Left colon (tissue), 2 donors: ENCODE measurements around the gene CCDC88C. TPM values are rescaled to one million over a fixed set of nuclear protein-coding genes. Genes with fewer than 3 reads are reported as not detected.

Experiments
- ATAC-seq: fragments of 200-7000 bp; cut with Tn5 transposase; one replicate; pipeline ENCODE4 v1.9.1; 2020; ENCODE audit warnings: mild to moderate bottlenecking, moderate library complexity
- DNase-seq, 2 donors: peaks; one replicate each; pipeline ENCODE4 v3.0.0-alpha.2; 2020
- intact Hi-C, 2 donors: fragments of 100-400 bp; cut with DNase I in 1 of 2; cut with micrococcal nuclease in 1 of 2; formaldehyde crosslinking; loops; one replicate each; pipeline versions ENCODE4 v1.11.2 to v1.14.0; 2022; cut with DNase I, micrococcal nuclease
- total RNA-seq, 2 donors: library from RNA; stranded (reverse); fragmentation: NEBNext Ultra II Directional; extraction: Animal tissue kit (Norgen Biotek cat#: 25700); gene quantifications; one replicate each; pipeline ENCODE4 v1.2.1, GENCODE V29; 2021
- donor health status: DM: no; HTN: no; CAD: no.
- donor health status: DM: yes; HTN: yes; CAD: no.

CCDC88C gene
- total RNA-seq, 2 donors from 2014 or later = 52.4 to 65.8 TPM

DNA sequence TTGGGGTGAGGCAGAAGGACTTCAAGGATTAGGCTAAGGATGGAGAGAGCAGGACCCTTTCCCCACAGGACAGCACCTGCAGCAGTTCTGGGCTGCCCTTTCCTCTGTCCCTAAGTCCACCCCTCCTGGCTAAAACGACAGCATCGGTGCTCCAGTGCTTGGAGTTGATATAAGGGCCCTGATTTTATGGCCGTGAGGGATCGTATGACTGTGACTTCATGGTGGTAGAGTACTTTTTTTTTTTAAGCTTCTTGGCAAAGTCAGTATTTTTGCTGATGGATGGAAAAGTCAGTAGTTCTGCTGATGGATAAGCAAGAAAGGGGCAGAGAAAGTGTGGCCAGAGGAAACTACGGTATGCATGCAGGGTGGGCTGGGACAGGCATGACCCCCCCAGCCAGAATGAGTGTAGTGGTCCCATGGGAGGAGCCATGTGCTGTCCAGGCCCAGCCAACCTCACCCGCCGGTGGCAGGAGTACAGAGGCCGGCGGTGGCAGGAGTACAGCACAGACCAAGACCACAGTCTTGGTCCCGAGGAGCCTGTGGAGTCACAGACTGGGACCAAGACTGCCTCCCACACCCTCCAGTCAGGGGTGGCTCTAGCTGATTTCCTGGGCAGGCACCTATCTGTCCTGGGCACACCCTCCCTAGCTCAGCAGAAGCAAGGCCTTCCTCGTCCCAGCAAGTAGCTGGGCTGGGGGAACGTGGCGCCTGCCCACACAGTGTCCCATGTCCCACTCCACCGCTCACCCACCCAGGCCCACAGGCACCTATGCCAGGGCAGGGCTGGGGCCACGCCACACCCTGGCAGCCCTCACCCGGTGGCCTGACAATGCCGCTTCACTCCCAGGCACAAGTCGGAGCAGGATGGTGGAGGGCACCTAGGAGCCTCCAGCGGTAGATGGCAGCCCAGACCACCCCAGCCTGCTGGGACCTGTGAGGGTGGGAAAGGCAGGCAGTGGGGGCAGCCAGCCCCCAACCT, 46.3 kb downstream of the CCDC88C start:
- ATAC-seq (peak; percentile 54), DNase-seq (no peak)
- intact Hi-C loops = no loop called here

DNA sequence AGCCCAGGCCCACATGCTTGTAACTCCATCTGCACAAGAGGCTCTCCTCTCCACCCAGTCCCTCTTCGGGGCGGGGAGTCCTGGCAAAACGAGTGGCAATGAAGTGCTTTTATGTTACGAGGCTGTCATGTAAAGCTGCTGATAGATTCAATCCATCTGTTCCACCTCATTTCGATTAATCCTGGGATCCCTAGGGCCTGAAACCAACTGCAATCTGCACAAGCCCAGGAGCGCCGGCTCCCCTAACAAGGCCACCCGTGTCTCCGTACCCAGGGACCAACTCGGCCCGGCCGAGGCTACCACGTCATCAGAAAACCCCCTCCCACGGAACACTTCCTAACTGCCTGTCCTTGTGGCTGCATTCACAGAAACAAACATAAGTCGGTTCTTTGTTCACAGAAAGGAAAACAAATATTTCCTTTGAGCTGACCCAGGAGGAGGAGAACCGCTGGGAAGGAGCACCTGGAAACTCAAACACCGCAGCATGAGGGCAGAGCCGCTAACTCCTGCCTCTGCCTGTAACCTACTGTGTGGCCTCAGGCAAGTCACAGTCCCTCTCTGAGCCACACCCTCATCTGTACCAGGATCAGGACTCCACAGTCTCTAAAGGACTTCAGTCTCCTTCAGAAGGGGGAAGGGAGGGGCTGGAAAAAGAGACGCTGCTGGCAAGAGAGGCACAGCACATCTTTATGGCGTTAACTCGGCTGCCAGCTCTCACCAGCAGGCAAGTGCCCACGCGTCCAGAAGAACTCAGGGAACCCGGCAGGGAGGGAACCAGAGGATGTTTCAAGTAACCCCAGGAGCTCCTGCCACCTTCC, 47.8 kb downstream of the CCDC88C start:
- ATAC-seq = peak; percentile 71
- no peak for DNase-seq
- intact Hi-C loops = no loop called here

DNA sequence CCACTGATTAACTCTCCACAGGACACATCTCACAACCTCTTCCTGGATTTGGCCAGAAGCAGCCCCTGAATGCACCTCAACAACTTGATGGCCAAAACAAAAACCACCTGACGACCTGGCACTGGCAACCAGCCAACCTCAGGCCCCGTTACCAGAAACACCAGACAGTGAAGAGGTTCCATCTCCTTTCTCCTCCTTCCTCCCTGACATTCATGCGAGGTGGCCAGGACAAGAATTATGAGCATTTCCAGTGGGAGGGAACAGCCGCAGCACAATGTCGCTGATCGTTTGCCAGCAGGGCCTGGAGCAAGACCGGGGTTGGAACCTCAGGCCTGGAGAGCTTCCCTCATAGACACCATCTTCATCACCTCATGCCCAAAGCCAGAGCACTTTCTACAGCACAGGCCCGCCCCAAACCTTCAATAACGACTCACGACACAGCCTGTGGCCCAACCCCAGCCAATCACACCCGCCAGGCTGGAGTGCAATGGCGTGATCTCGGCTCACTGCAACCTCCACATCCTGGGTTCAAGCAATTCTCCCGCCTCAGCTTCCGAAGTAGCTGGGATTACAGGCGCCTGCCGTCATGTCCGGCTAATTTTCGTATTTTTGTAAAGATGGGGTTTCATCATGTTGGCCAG, 48.7 kb downstream of the CCDC88C start:
- no peak for ATAC-seq
- DNase-seq = no peak
- intact Hi-C loops = no loop called here

DNA sequence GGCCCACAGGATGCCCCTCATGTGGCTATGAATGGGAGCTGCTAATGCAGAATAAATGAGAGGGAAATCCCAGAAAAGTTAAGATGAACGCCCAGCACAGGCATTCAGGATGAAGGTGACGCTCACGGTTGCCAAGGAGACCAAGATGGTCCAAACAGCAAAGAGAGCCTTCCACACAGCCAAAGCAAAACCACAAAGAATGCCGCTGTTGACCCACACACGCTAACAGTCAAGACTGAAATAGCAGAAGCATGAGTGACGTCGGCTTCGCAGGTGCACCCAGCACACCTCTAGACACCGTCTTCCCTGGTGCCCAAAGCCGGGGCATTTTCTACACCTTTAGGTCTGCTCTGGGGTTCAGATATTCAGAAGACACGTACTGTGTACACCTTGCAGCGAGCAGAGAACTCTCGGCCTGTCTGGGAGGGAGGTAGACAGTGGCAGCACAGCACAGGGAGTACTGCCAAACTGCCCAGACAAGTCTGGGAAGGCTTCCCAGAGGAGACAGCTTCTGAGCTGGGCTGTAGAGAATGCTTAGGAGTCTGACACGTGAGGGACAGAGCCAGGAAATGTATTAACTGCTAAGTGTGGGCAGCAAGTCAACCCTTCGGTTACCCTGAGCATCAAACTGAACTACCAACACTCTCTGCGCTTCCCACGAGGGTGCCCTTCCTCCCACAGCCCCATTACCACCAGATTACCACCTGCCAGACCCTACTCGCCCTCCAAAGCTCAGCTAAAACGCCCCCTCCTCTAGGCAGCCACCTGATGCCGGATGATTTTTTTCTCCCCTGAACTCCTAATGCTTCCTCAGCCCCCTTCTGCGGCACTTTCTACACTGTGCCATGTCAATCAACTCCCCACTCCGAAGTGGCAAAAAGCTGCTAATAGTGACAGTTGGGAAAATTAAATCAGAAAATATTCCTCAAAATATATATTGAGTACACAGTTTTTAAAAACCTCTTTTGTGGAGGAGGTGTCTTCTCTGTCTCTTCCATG, 50.1 kb downstream of the CCDC88C start:
- intact Hi-C loops = no loop called here
- ATAC-seq (no peak), DNase-seq (peak in 1 of 2 donors; percentile 62)

DNA sequence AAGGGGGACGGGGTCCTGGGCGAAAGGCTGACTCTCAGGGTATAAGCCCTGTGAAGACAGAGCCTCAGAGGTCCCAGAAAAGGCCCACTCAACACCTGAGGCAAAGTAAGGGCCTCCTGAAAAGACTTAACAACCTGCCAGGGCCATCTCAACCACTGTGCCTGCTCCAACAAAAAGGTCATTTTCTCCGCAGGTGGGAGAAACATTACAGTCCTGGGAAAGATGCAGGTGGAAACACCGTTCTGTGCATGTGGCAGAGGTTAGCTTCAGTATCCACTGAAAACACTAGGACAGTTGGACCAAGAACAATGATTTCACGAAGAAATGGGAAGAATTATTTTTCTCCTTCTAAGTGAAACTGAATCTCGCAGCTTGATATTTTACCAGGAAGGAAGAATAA, 50.9 kb downstream of the CCDC88C start:
- ATAC-seq (no peak), DNase-seq (no peak)
- intact Hi-C loops = no loop called here

DNA sequence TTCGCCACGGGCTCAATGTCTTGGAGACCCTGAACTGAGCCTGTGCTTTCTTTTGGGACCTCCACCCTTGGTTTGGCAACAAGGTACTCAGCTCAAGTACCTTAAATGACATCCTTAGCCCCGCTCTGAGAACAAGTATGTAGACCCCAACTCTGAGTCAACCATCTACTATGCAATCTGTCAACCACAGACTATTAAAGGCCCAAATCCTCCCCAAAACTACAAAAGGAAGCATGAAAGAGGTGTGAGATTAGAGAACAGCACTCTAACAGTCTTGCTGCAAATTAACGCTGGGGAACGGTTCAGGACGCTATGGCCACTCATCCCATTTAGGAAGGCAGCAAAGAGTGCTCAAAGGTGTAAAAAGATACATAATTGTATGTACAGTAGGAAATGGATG, 52.1 kb downstream of the CCDC88C start:
- intact Hi-C loops = no loop called here
- DNase-seq (no peak), ATAC-seq (no peak)

DNA sequence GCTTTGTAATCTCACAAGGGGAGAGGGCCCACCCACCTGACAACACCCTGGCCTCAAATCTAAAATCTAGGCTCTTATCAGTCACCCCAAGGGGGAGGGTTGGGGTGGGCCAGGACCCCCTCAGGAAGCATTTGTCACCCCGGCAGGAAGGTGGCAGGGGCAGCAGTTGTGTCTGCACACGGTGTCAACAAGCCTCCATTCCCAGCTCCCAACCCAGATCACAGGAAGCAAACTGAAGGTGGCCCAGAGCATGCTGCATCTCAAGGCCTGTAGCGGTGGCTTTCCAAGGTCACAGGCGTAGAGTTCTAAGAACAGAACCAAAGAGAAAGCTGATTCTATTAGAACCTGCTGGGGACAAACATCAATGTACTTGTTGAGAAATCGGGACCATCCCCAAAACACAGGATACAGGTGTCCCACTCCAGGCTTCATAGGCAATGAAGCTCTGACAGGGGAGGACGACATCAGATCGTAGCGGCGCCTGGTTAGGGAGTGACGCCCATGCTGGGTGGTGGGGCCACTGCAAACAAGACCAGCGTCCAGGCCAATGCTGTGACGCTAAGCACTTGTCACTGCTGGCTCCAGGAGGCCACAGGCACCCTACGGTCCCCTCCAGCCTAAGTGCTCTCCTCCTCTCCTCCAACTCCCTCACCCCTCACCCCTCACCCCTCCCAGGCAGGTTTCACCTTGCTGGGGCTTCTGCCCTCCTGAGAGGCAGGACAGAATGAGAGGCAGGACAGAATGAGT, 52.9 kb downstream of the CCDC88C start:
- DNase-seq (no peak), ATAC-seq (no peak)
- intact Hi-C loops = no loop called here

DNA sequence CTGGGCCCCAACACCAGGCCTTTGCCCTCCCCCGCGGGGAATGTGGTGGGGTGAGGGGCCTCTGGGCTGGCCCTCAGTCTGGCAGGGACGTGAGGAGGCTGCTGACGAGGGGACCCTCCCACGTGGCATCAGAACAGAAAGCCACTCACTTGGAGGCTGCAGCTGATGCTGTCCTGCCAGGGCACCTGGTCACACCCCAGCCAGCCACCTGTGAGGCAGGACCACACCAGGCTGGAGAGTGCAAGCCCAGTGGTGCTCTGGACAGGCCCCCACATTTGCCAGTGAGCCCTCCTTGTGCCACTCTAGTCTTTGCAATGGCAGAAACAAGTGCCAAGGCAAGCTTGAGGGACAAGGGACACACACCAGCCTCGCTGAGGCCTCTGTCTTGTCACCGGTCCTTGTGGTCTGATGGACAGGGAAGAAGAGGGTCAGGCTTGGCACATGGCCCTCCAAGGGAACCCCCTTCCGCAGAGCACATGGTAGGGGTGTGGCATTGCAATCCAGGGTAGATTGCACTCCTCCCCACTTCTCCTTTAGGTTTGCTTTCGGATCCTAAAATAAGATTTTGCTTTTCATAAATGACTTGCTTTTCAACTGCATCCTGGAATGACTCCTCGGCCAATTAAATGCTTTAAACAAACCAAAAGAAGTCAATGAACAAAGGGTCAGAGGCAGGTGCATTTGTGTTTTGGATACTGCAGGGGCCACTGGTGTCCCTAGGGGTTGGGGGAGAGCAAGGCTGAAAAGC, 53.7 kb downstream of the CCDC88C start:
- DNase-seq = no peak
- intact Hi-C loops = no loop called here
- peak; percentile 26 for ATAC-seq

DNA sequence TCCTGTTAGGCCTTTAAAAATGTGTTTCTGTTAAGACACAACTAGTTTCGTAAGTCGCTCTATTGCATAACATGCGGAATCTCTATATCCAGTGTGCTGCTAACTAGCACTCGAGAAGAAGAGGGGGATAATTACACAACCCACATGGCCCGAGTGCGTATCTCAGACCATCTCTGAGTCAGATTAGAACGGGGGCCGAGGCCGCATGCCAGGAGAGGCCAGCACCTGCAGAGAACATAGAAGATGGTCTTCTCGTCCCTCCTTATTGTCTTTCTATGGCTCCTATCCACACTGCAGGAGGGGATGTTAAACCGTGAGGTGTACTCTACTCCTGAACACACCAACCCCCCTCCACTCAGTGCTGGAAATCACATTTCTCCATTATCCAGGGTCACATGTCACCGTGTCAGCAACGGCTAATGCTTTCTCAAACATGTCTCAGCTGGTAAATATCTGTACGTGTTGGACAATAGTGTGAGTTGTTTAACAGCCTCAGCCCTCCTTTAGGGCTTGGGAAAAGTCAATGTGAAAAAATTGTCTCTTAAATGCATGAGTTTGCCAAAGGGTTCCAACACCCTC, 56.3 kb downstream of the CCDC88C start:
- ATAC-seq (no peak), DNase-seq (no peak)
- intact Hi-C loops = no loop called here

DNA sequence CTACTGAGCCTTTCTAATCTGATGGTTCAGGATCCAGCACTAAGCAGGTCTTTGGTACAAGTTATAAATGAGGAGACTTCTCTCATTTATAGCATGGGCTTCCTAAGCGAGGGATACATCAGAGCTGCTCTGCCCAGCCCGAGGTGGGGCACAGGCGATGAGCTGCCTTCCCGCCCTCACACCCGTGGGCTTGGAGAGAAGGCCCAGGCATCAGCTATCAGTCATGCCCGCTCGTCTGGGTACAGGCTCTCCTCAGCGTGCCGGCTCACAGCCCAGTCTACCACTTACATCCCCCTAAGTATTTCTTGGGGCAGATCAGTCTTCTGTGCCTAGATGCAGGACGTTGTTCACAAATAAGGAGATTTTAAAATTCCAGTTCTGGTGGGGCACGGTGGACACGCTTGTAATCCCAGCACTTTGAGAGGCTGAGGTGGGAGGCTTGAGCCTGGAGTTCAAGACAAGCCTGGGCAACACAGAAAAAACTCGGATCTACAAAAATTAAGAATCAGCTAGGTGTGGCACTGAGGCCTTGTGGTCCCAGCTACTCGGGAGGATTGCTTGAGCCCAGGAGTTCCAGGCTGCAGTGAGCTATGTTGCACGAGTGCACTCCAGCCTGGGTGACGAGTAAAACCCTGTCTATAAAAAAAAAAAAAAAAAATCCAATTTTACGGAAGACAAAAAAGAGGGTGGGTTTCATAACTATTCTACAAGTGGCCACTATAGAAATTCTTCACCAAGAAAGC, 57.0 kb downstream of the CCDC88C start:
- ATAC-seq (no peak), DNase-seq (no peak)
- intact Hi-C loops = no loop called here

DNA sequence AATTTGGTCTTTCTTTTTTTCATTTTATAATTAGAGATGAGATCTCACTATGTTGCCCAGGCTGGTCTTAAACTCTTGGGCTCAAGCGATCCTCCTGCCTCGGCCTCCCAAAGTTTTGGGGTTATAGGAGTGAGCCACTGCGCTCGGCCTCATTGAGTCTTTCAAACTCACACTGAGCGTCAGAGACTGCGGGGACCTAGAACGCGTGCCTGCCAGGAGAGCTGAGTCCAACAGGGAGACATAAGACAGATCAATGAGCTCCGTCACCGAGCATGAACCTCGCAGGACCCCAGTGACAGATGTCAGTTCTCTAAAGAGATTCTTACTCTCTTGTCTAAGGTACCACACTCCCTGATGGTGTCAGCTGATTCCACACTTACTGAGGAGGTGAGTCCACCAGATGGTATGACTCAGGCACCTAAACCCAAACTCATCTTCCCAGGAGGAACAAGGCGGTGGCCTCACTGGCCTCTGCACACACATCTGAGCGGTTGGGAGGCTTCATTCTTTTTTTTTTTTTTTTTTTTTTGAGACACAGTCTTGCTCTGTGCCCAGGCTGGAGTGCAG, 58.9 kb downstream of the CCDC88C start:
- DNase-seq (no peak), ATAC-seq (no peak)
- intact Hi-C loops = no loop called here

DNA sequence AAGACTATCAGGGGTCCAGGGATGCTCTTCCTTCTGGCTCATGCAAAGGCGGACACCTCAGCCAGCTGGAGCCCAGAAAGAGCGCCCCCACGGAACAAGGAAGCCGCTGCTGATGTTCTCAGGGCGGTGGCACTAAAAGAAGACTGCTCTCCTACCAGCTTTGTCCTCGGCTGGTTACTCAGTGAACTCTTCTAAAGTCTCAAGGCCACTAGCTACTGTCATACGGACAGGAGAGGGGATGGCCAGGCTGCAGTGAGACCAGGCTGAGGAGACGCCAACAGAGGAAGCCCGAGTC, 59.6 kb downstream of the CCDC88C start:
- ATAC-seq (peak; percentile 9), DNase-seq (no peak)
- intact Hi-C loops = no loop called here

DNA sequence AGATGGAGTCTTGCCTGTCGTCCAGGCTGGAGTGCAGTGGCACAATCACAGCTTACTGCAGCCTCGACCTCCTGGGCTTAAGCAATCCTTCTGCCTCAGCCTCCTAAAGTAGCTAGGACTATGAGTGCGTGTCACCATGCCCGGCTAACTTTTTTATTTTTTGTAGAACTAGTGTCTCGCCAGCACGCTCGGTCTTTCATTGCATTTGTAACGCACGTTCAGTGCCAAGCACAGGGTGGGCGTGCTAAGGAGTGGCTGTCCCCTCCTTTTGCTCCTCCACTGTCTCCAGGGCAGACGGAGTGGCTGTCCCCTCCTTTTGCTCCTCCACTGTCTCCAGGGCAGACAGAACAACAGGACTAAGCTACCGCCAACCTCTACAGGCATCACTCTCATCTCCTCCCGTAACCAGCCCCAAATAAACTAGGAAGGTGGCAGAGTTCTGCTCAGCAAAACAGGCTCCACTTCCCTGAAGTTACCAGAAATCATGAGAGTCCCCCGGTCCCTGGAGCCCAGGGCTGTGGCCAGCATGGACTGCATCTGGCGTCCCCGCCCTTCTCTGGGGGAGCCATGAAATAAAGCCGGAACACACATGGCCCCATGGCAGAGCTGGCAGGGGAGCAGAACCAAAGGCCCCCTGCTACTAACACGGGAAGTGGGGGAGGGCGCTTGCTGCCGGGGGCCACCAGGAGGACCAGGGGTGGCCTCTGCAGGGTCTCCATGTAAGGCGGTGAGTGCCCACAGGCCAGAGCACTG, 60.2 kb downstream of the CCDC88C start:
- ATAC-seq = no peak
- no peak for DNase-seq
- intact Hi-C loops = no loop called here

DNA sequence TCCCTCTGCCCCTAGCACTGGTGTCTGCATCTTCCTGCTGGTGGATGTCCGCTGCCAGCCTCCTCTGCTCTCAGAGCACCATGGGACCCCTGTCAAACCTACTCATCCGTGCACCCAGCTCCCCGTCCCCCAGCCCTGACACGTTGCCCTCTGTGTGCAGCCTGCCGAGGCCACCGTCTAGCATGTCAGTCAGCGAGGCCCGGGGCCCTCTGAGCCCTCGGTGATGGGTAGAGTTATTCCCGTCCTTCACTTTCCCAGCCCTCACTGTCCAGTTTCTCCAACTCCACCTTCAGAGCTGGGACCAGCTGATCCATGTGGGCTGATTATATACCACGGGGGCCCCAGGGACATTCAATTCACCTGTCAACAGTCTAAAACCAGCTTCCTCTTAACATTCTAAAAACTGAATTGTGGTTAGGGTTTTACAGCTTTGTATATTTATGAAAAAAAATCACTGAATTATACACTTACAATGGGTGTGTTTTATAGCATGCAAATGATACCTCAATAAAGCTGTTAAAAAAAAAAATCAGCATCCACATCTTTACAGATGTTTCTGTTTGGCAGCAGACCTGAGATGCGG, 61.3 kb downstream of the CCDC88C start:
- ATAC-seq (peak; percentile 64), DNase-seq (no peak)
- intact Hi-C loops = no loop called here
